OCI-LY3 (cell line): ENCODE data around the gene MPRIP.

Experiments
- CTCF ChIP-seq: fragments of 200-600, 300-600 bp; sonication (generic); IDR thresholded peaks from 2 replicates; pipeline ENCODE4 v1.5.1; 2014; ENCODE audit warnings: antibody characterized with exemption, low read length, low read depth
- EZH2phosphoT487 ChIP-seq: fragments of 200-600 bp; shearing (Covaris generic); IDR thresholded peaks from 2 replicates; pipeline ENCODE4 v1.6.1; 2018; ENCODE audit warnings: antibody characterized with exemption, mixed run types, low read depth

GRCh38 chr17:17066021-17066420 lies 23.8 kb downstream of the MPRIP start:
- TF ChIP-seq CTCF (no peak), EZH2phosphoT487 (no peak)
